MM.1S (cell line): ENCODE data around the gene CIT.

ENCODE experiments used
- DNase-seq: peaks from one replicate; pipeline ENCODE4 v3.0.0-alpha.2; 2015
- H2AFZ ChIP-seq: fragments of 300-600 bp; sonication (generic); 2 replicates; pipeline ENCODE4 v1.6.0; 2016; ENCODE audit warnings: antibody characterized with exemption, low read length
- H3F3A ChIP-seq: fragments of 300-600 bp; sonication (generic); 2 replicates; pipeline ENCODE4 v1.6.1; 2016; ENCODE audit warnings: mild to moderate bottlenecking, antibody characterized with exemption, low read length, moderate library complexity, mixed read lengths; ENCODE audit not compliant: insufficient read depth
- H3K27ac ChIP-seq: fragments of 300-600 bp; sonication (generic); 2 replicates; pipeline ENCODE4 v1.5.1; 2016; ENCODE audit warnings: mild to moderate bottlenecking, low read length
- H3K27me3 ChIP-seq: fragments of 300-600 bp; sonication (generic); replicated peaks from 2 replicates; pipeline ENCODE4 v1.6.0; 2016; ENCODE audit warnings: low read length; ENCODE audit not compliant: insufficient read depth
- H3K36me3 ChIP-seq: fragments of 300-600 bp; sonication (generic); replicated peaks from 2 replicates; pipeline ENCODE4 v1.6.1; 2016; ENCODE audit warnings: mild to moderate bottlenecking, low read length, mixed read lengths; ENCODE audit not compliant: insufficient read depth
- H3K4me1 ChIP-seq: fragments of 300-600 bp; sonication (generic); 2 replicates; pipeline ENCODE4 v1.6.1; 2016; ENCODE audit warnings: low read length, mixed read lengths
- H3K4me2 ChIP-seq: fragments of 300-600 bp; sonication (generic); 2 replicates; pipeline ENCODE4 v1.6.0; 2016; ENCODE audit warnings: low read depth, low read length
- H3K4me3 ChIP-seq: fragments of 300-600 bp; sonication (generic); 2 replicates; pipeline ENCODE4 v1.5.1; 2016; ENCODE audit warnings: low read length, mixed read lengths
- H3K79me2 ChIP-seq: fragments of 300-600 bp; sonication (generic); 2 replicates; pipeline ENCODE4 v1.6.1; 2016; ENCODE audit warnings: mixed run types, low read length, mixed read lengths
- H3K9ac ChIP-seq: fragments of 300-600 bp; sonication (generic); 2 replicates; pipeline ENCODE4 v1.6.1; 2016; ENCODE audit warnings: low read length, mixed read lengths
- H3K9me2 ChIP-seq: fragments of 300-600 bp; sonication (generic); replicated peaks from 2 replicates; pipeline ENCODE4 v1.6.1; 2016; ENCODE audit warnings: mild to moderate bottlenecking, low read length, mixed read lengths; ENCODE audit not compliant: insufficient read depth
- H3K9me3 ChIP-seq: fragments of 300-600 bp; sonication (generic); replicated peaks from 2 replicates; pipeline ENCODE4 v1.6.1; 2016; ENCODE audit warnings: mild to moderate bottlenecking, low read length, mixed read lengths; ENCODE audit not compliant: insufficient read depth
- H4K20me1 ChIP-seq: fragments of 300-600 bp; sonication (generic); 2 replicates; pipeline ENCODE4 v1.6.1; 2016; ENCODE audit warnings: mild to moderate bottlenecking, low read length, moderate library complexity, mixed read lengths; ENCODE audit not compliant: insufficient read depth
- CTCF ChIP-seq: fragments of 300-600 bp; sonication (generic); IDR thresholded peaks from 2 replicates; pipeline ENCODE4 v1.5.1; 2016; ENCODE audit warnings: antibody characterized with exemption, low read length, mixed read lengths
- EZH2 ChIP-seq: fragments of 300-600 bp; sonication (generic); optimal IDR thresholded peaks from 2 replicates; pipeline ENCODE3; 2017; ENCODE audit warnings: low read depth, mild to moderate bottlenecking, antibody characterized with exemption, low read length, mixed read lengths
- EZH2phosphoT487 ChIP-seq: fragments of 300-600 bp; sonication (generic); IDR thresholded peaks from 2 replicates; pipeline ENCODE4 v1.6.1; 2018; ENCODE audit warnings: antibody characterized with exemption, low read length

The CIT gene

GRCh38 chr12:119780786-119781434 lies 96.2 kb downstream of the CIT start:
- H3K9me2 ChIP-seq = no peaks in the 10 kb centered on the region
- no peak overlapping the region for H3K4me2 ChIP-seq
- H3K27ac ChIP-seq = no peak overlapping the region
- H3K4me1 ChIP-seq = no peaks in the 10 kb centered on the region
- no peak for DNase-seq
- H3K9me3 ChIP-seq = no peaks in the 10 kb centered on the region
- H3K9ac ChIP-seq = no peak overlapping the region
- no peaks in the 10 kb centered on the region for H3K36me3 ChIP-seq
- H3K27me3 ChIP-seq = no peaks in the 10 kb centered on the region
- no peaks in the 10 kb centered on the region for H4K20me1 ChIP-seq
- H3F3A ChIP-seq = 0 out of 2 replicates have a peak, but pooled peaks cover 2% of the 10 kb centered on the region
- TF ChIP-seq CTCF (peak; percentile 40), EZH2 (no peak), EZH2phosphoT487 (no peak)
- H3K4me3 ChIP-seq = no peak overlapping the region
- H3K79me2 ChIP-seq = no peaks in the 10 kb centered on the region
- no peak overlapping the region for H2AFZ ChIP-seq

- Histone ChIP-seq H3F3A (no peaks in the 10 kb centered on the region), H3K79me2 (no peaks in the 10 kb centered on the region), H3K4me2 (no peak overlapping the region), H3K4me1 (no peaks in the 10 kb centered on the region), H2AFZ (no peak overlapping the region), H3K27me3 (no peaks in the 10 kb centered on the region), H3K9me3 (no peaks in the 10 kb centered on the region), H3K36me3 (no peaks in the 10 kb centered on the region), H3K9me2 (no peaks in the 10 kb centered on the region), H4K20me1 (no peaks in the 10 kb centered on the region), H3K4me3 (no peak overlapping the region), H3K9ac (no peak overlapping the region), H3K27ac (no peak overlapping the region)
- no peak for TF ChIP-seq EZH2phosphoT487
- no peak for TF ChIP-seq CTCF
- no peak for TF ChIP-seq EZH2
- no peak for DNase-seq
Measured at GRCh38 chr12:119775246-119775895, 101.7 kb downstream of the CIT start.

- Histone ChIP-seq H3K27me3 (no peaks in the 10 kb centered on the region), H3K27ac (no peak overlapping the region), H3K36me3 (no peaks in the 10 kb centered on the region), H4K20me1 (no peaks in the 10 kb centered on the region), H2AFZ (no peak overlapping the region), H3K9ac (no peak overlapping the region), H3K4me2 (no peak overlapping the region), H3F3A (no peaks in the 10 kb centered on the region), H3K4me3 (no peak overlapping the region), H3K9me2 (no peaks in the 10 kb centered on the region), H3K9me3 (no peaks in the 10 kb centered on the region), H3K4me1 (no peaks in the 10 kb centered on the region), H3K79me2 (no peaks in the 10 kb centered on the region)
- TF ChIP-seq EZH2phosphoT487 = no peak
- no peak for TF ChIP-seq EZH2
- TF ChIP-seq CTCF = no peak
- no peak for DNase-seq
Measured at GRCh38 chr12:119772431-119772830, 104.7 kb downstream of the CIT start.
